Spleen (tissue), 11 donors: Measurements from ENCODE around the gene TMEM203. TPM values are rescaled to one million over a fixed set of nuclear protein-coding genes. Genes with fewer than 3 reads are reported as not detected.
A peak's percentile ranks its signal among the peaks of the same experiment; 100 is the strongest.

Source experiments
- DNase-seq: peaks from one replicate; pipeline ENCODE4 v3.0.0-alpha.2; 2020
- H3K27ac ChIP-seq, 8 donors: fragments of 200-600 bp; sonication (generic) in 7 of 8; 1 replicate in 4 of 8; 2 replicates in 4 of 8; pipeline versions ENCODE4 v1.5.0 to v1.8.0; 2016 to 2021; ENCODE audit warnings: inconsistent platforms in 4 of 8, mild to moderate bottlenecking in 4 of 8, moderate library complexity in 1 of 8
- H3K27me3 ChIP-seq, 7 donors: fragments of 200-600 bp; sonication (generic) in 6 of 7; replicated peaks in 1 of 7; 1 replicate in 4 of 7; 2 replicates in 3 of 7; pipeline versions ENCODE4 v1.5.0 to v1.8.0; 2016 to 2021; ENCODE audit warnings: inconsistent platforms in 3 of 7, mild to moderate bottlenecking in 1 of 7
- H3K36me3 ChIP-seq, 6 donors: fragments of 200-600 bp; sonication (generic) in 5 of 6; 1 replicate in 4 of 6; 2 replicates in 2 of 6; pipeline versions ENCODE4 v1.5.0 to v1.8.0; 2016 to 2021; ENCODE audit warnings: inconsistent platforms in 2 of 6
- H3K4me1 ChIP-seq, 6 donors: fragments of 200-600 bp; sonication (generic) in 5 of 6; 1 replicate in 3 of 6; 2 replicates in 3 of 6; pipeline versions ENCODE4 v1.5.0 to v1.8.0; 2016 to 2021; ENCODE audit warnings: inconsistent platforms in 3 of 6
- H3K4me3 ChIP-seq, 8 donors: fragments of 200-600 bp; sonication (generic) in 7 of 8; 1 replicate in 4 of 8; 2 replicates in 4 of 8; pipeline versions ENCODE4 v1.5.0 to v1.8.0; 2016 to 2021; ENCODE audit warnings: inconsistent platforms in 4 of 8, mild to moderate bottlenecking in 4 of 8, moderate library complexity in 2 of 8
- H3K9me3 ChIP-seq, 8 donors: fragments of 200-600 bp; sonication (generic) in 7 of 8; 1 replicate in 4 of 8; 2 replicates in 4 of 8; pipeline versions ENCODE4 v1.5.0 to v1.8.0; 2016 to 2021; ENCODE audit warnings: inconsistent platforms in 4 of 8
- POLR2A ChIP-seq, 3 donors: fragments of 450-650 bp; IDR thresholded peaks; one replicate each; pipeline ENCODE4 v1.5.1; 2017; ENCODE audit warnings: antibody characterized with exemption in 3 of 3, mild to moderate bottlenecking in 1 of 3
- POLR2AphosphoS5 ChIP-seq, 3 donors: sonication (generic); formaldehyde crosslinking; IDR thresholded peaks; one replicate each; pipeline ENCODE4 v1.5.1; 2017; ENCODE audit warnings: antibody characterized with exemption in 3 of 3
- WGBS, 5 donors: extraction: QIAGEN DNeasy Blood & Tissue Kit in 3 of 5; methylation state at CpG; one replicate each; pipeline versions ENCODE4 v1.1.5 to v1.1.7; 2013 to 2018; 5-methylcytosine and 5-hydroxymethylcytosine counted together
- intact Hi-C: fragments of 100-400 bp; cut with DNase I; formaldehyde crosslinking; loops from one replicate; pipeline ENCODE4 v1.15.0; 2023; ENCODE audit warnings: low total_unique reads
- polyA plus RNA-seq, 3 donors: library from polyadenylated mRNA; stranded (reverse); fragments of 200-250 nt; gene quantifications; one replicate each; pipeline ENCODE4 v1.2.1, GENCODE V29; 2013
- total RNA-seq, 7 donors: library from RNA; depleted of rRNA in 3 of 7; stranded (reverse); fragments of >200 nt in 3 of 7; fragmentation: NEBNext Ultra II Directional in 4 of 7; extraction: Animal tissue kit (Norgen Biotek cat#: 25700) in 4 of 7; gene quantifications; one replicate each; pipeline versions ENCODE4 v1.1.0 to v1.2.1, GENCODE V29; 2016 to 2021
- TF ChIP-seq, protein P1 (sequence below), 11 experiments: fragments of 200-600 bp in 7 of 11; fragments of 450-650 bp in 4 of 11; sonication (generic) in 4 of 11; IDR thresholded peaks in 8 of 11; conservative IDR thresholded peaks in 3 of 11; 1 replicate in 7 of 11; 2 replicates in 4 of 11; pipeline versions ENCODE4 v1.4.0 to v1.8.0; 2016 to 2021; ENCODE audit warnings: antibody characterized with exemption in 11 of 11, inconsistent platforms in 4 of 11, mild to moderate bottlenecking in 1 of 11
- donor health status: healthy with polysubstance abuse.
- donor health status: DM: no; HTN: no; CAD: no; lungs with moderate emphysema.
- donor health status: DM: no; HTN: no; CAD: no.
- donor health status: Bipolar disorder and iron deficiency.
- donor health status: healthy.
- donor health status: DM: no; HTN: no; CAD: no.
- donor health status: DM: yes; HTN: yes; CAD: no.

TMEM203 gene
- total and polyA plus RNA-seq, 10 donors = 28.4 to 50.1 (median 36.0) TPM

- TF ChIP-seq, protein P1, sequence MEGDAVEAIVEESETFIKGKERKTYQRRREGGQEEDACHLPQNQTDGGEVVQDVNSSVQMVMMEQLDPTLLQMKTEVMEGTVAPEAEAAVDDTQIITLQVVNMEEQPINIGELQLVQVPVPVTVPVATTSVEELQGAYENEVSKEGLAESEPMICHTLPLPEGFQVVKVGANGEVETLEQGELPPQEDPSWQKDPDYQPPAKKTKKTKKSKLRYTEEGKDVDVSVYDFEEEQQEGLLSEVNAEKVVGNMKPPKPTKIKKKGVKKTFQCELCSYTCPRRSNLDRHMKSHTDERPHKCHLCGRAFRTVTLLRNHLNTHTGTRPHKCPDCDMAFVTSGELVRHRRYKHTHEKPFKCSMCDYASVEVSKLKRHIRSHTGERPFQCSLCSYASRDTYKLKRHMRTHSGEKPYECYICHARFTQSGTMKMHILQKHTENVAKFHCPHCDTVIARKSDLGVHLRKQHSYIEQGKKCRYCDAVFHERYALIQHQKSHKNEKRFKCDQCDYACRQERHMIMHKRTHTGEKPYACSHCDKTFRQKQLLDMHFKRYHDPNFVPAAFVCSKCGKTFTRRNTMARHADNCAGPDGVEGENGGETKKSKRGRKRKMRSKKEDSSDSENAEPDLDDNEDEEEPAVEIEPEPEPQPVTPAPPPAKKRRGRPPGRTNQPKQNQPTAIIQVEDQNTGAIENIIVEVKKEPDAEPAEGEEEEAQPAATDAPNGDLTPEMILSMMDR (IDR thresholded peaks at IDR 0.05 in 8 of 11, conservative IDR thresholded peaks at IDR 0.05 in 3 of 11) = no peak
- TF ChIP-seq POLR2AphosphoS5 (IDR thresholded peaks at IDR 0.05) (no peak), POLR2A (IDR thresholded peaks at IDR 0.05) (no peak)
- Histone ChIP-seq H3K27me3 (peaks cover 0 to 1% (median 0%) of the 10 kb centered on the region in 7 donors), H3K4me3 (peak overlapping the region; percentile 79 to 99 (median 97)), H3K4me1 (peaks cover 36 to 71% (median 64%) of the 10 kb centered on the region in 6 donors), H3K9me3 (no peaks in the 10 kb centered on the region), H3K27ac (peak overlapping the region; percentile 77 to 94 (median 88)), H3K36me3 (peaks cover 0 to 27% (median under 1%) of the 10 kb centered on the region in 6 donors)
- intact Hi-C loops = loop anchor here (2.0 kb wide), 1 partner anchor 18 kb away; the partner anchor contains the start of gene RNF208
- DNase-seq = no peak
- 18 to 45% (median 21%) methylated on average over 9 to 21 of the region's 21 CpGs for WGBS, 5 donors
These were observed 720 bp downstream of the TMEM203 start for GRCh38 chr9:137204731-137205125.

DNA sequence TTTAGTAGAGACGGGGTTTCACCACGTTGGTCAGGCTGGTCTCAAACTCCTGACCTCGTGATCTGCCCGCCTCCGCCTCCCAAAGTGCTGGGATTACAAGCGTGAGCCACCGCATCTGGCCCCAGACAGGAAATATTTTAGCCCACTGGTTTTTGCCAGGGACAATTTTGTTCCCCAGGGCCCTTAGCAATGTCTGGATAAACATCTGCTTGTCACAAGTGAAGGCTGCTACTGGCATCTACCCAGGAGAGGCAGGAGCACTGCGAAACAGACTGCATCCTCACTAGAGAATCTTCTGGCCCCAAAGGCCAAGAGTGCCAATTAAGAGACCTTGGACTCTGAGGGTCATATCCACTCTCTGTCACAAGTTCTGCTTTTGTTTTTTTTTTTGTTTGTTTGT lies 2.5 kb downstream of the TMEM203 start:
- Histone ChIP-seq H3K4me1 (peaks cover 44 to 88% (median 81%) of the 10 kb centered on the region in 6 donors), H3K36me3 (peaks cover 0 to 10% (median 0%) of the 10 kb centered on the region in 6 donors), H3K27ac (no peak overlapping the region), H3K9me3 (no peaks in the 10 kb centered on the region), H3K4me3 (no peak overlapping the region), H3K27me3 (peaks cover 0 to 9% (median 0%) of the 10 kb centered on the region in 7 donors)
- WGBS, 5 donors = 76 to 85% (median 84%) methylated on average over 8 of the region's 8 CpGs
- no peak for DNase-seq
- no peak for TF ChIP-seq POLR2A (IDR thresholded peaks at IDR 0.05)
- TF ChIP-seq POLR2AphosphoS5 (IDR thresholded peaks at IDR 0.05) = no peak
- TF ChIP-seq, protein P1 (IDR thresholded peaks at IDR 0.05 in 8 of 11, conservative IDR thresholded peaks at IDR 0.05 in 3 of 11) = no peak
- intact Hi-C loops = no loop called here

DNA sequence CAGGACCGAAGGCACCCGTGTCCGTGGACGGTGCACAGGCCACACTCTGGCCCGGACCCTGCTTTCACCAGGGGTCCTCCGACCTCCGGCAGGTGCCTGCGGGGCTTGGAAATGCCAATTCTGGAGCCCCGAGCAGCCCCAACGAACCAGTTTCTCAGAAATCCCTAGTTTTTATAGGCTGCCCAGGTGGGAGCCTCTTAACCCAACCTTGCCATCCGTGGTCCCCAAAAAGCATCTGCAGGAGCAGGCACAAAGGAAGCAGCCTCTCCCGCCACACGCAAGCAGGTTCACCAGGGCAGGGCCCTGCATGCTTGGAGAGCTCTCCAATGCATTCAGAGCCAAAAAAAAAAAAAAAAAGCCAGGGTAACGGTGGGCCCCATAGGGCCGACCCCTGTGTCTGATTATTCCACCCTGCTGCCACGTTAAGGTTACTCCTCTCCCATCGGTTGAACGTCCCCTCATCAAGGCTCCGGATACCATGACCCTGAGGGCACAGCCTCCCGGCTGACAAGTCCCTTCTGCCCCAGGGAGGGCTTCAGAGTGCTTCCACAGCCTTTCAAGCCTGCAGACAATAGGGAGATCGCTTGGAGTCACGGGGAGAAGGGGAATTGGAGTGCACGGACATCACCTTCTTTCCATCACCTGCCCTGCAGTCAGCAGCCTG lies 4.1 kb downstream of the TMEM203 start:
- H3K4me1 ChIP-seq = peaks cover 38 to 88% (median 74%) of the 10 kb centered on the region in 6 donors
- H3K27ac ChIP-seq = peak overlapping the region; percentile 82 to 95 (median 88)
- no peaks in the 10 kb centered on the region for H3K36me3 ChIP-seq
- TF ChIP-seq, protein P1 (IDR thresholded peaks at IDR 0.05 in 8 of 11, conservative IDR thresholded peaks at IDR 0.05 in 3 of 11) = no peak
- TF ChIP-seq POLR2A (IDR thresholded peaks at IDR 0.05) = no peak
- H3K4me3 ChIP-seq = peak overlapping the region; percentile 58 to 78 (median 62)
- intact Hi-C loops = no loop called here
- H3K9me3 ChIP-seq = no peaks in the 10 kb centered on the region
- peaks cover 0 to 9% (median 0%) of the 10 kb centered on the region in 7 donors for H3K27me3 ChIP-seq
- 22 to 42% (median 25%) methylated on average over 15 to 23 of the region's 23 CpGs for WGBS, 5 donors
- no peak for DNase-seq
